Chondrocyte (in vitro differentiated cells): Measurements from ENCODE around the gene HOXA1. TPM values are rescaled to one million over a fixed set of nuclear protein-coding genes. Genes with fewer than 3 reads are reported as not detected.

Source experiments
- DNase-seq: peaks from one replicate; pipeline ENCODE4 v3.0.0; 2021; ENCODE audit warnings: mixed read lengths, low spot score
- H3K27ac Mint-ChIP-seq: one replicate; pipeline ENCODE4 v1.8.0; 2021; ENCODE audit warnings: mild to moderate bottlenecking, moderate library complexity, mixed read lengths; ENCODE audit not compliant: unreplicated experiment
- H3K27me3 Mint-ChIP-seq: 2 replicates; pipeline ENCODE4 v1.8.0; 2021; ENCODE audit warnings: low read depth, mixed read lengths
- H3K36me3 Mint-ChIP-seq: 2 replicates; pipeline ENCODE4 v1.8.0; 2021; ENCODE audit warnings: low read depth, mixed read lengths
- H3K4me1 Mint-ChIP-seq: 2 replicates; pipeline ENCODE4 v1.8.0; 2021; ENCODE audit warnings: low read depth, mild to moderate bottlenecking, mixed read lengths
- H3K4me3 Mint-ChIP-seq: one replicate; pipeline ENCODE4 v1.8.0; 2021; ENCODE audit warnings: mild to moderate bottlenecking, moderate library complexity, mixed read lengths; ENCODE audit not compliant: unreplicated experiment
- H3K9me3 Mint-ChIP-seq: 2 replicates; pipeline ENCODE4 v1.8.0; 2021; ENCODE audit warnings: low read depth, mixed read lengths
- CTCF ChIP-seq: fragments of 200-600 bp; sonication (generic); IDR thresholded peaks from 2 replicates; pipeline ENCODE4 v1.5.0; 2021; ENCODE audit warnings: antibody characterized with exemption, mild to moderate bottlenecking, moderate library complexity
- total RNA-seq: library from RNA; stranded (reverse); gene quantifications from 3 replicates; pipeline ENCODE4 v1.2.1, GENCODE V29; 2021

HOXA1 gene
- total RNA-seq, 1 donor from 2014 or later = 2.9 TPM

GRCh38 chr7:27078616-27079233 is 17.1 kb downstream of the HOXA1 start:
- DNase-seq = no peak
- Mint-ChIP-seq H3K4me3 (no peak overlapping the region), H3K27ac (no peak overlapping the region), H3K4me1 (no peaks in the 10 kb centered on the region), H3K9me3 (peaks cover 5% of the 10 kb centered on the region), H3K27me3 (peaks cover 6% of the 10 kb centered on the region), H3K36me3 (no peaks in the 10 kb centered on the region)
- no peak for TF ChIP-seq CTCF

- peaks cover 5% of the 10 kb centered on the region for H3K9me3 Mint-ChIP-seq
- no peaks in the 10 kb centered on the region for H3K4me1 Mint-ChIP-seq
- no peak overlapping the region for H3K27ac Mint-ChIP-seq
- DNase-seq = no peak
- no peak for TF ChIP-seq CTCF
- H3K4me3 Mint-ChIP-seq = no peak overlapping the region
- no peaks in the 10 kb centered on the region for H3K36me3 Mint-ChIP-seq
- peaks cover 4% of the 10 kb centered on the region for H3K27me3 Mint-ChIP-seq
Measured at GRCh38 chr7:27073076-27073475, 22.7 kb downstream of the HOXA1 start.

GRCh38 chr7:27071622-27072390 is 24.0 kb downstream of the HOXA1 start:
- no peak overlapping the region for H3K4me3 Mint-ChIP-seq
- H3K4me1 Mint-ChIP-seq = no peaks in the 10 kb centered on the region
- TF ChIP-seq CTCF = no peak
- H3K27ac Mint-ChIP-seq = no peak overlapping the region
- no peak for DNase-seq
- peaks cover 5% of the 10 kb centered on the region for H3K9me3 Mint-ChIP-seq
- H3K27me3 Mint-ChIP-seq = peaks cover 12% of the 10 kb centered on the region
- H3K36me3 Mint-ChIP-seq = no peaks in the 10 kb centered on the region

- Mint-ChIP-seq H3K27ac (no peak overlapping the region), H3K9me3 (no peaks in the 10 kb centered on the region), H3K36me3 (no peaks in the 10 kb centered on the region), H3K27me3 (peaks cover 14% of the 10 kb centered on the region), H3K4me3 (no peak overlapping the region), H3K4me1 (peaks cover 4% of the 10 kb centered on the region)
- no peak for TF ChIP-seq CTCF
- DNase-seq = no peak
Measured at GRCh38 chr7:27068259-27068658, 27.5 kb downstream of the HOXA1 start.

- Mint-ChIP-seq H3K27me3 (peaks cover 13% of the 10 kb centered on the region), H3K4me1 (peaks cover 4% of the 10 kb centered on the region), H3K36me3 (no peaks in the 10 kb centered on the region), H3K9me3 (no peaks in the 10 kb centered on the region), H3K27ac (no peak overlapping the region), H3K4me3 (no peak overlapping the region)
- no peak for TF ChIP-seq CTCF
- DNase-seq = no peak
Measured at GRCh38 chr7:27066148-27066547, 29.7 kb downstream of the HOXA1 start.
